H9 (cell line): ENCODE results near the gene BFSP1. TPM values are rescaled to one million over a fixed set of nuclear protein-coding genes. Genes with fewer than 3 reads are reported as not detected.

Experiments used
- DNase-seq: peaks from one replicate; pipeline ENCODE4 v3.0.0-alpha.2; 2017
- H2AFZ ChIP-seq: one replicate; pipeline ENCODE4 v1.6.1; 2013; ENCODE audit warnings: mild to moderate bottlenecking, low read length, control low read depth, moderate library complexity
- H2AK5ac ChIP-seq: 2 replicates; pipeline ENCODE4 v1.6.1; 2013; ENCODE audit warnings: low read length, control low read depth, mixed read lengths; ENCODE audit not compliant: insufficient read length
- H2BK120ac ChIP-seq: one replicate; pipeline ENCODE4 v1.6.1; 2013; ENCODE audit warnings: low read depth, mild to moderate bottlenecking, low read length, control low read depth, inconsistent platforms; ENCODE audit not compliant: poor library complexity, severe bottlenecking
- H2BK12ac ChIP-seq: 2 replicates; pipeline ENCODE4 v1.6.1; 2013; ENCODE audit warnings: low read length, control low read depth, mixed read lengths, low read depth; ENCODE audit not compliant: insufficient read length
- H2BK15ac ChIP-seq: 2 replicates; pipeline ENCODE4 v1.6.1; 2013; ENCODE audit warnings: low read depth, low read length, control low read depth
- H2BK20ac ChIP-seq: one replicate; pipeline ENCODE4 v1.6.1; 2013; ENCODE audit warnings: low read depth, mild to moderate bottlenecking, low read length, control low read depth, inconsistent platforms; ENCODE audit not compliant: poor library complexity, severe bottlenecking
- H2BK5ac ChIP-seq: 2 replicates; pipeline ENCODE4 v1.6.1; 2013; ENCODE audit warnings: low read length, control low read depth, mixed read lengths; ENCODE audit not compliant: insufficient read length
- H3K14ac ChIP-seq: 2 replicates; pipeline ENCODE4 v1.6.1; 2013; ENCODE audit warnings: low read length, control low read depth; ENCODE audit not compliant: insufficient read depth
- H3K18ac ChIP-seq: 2 replicates; pipeline ENCODE4 v1.6.1; 2013; ENCODE audit warnings: low read depth, mild to moderate bottlenecking, mixed read lengths, low read length, control low read depth; ENCODE audit not compliant: insufficient read length
- H3K23ac ChIP-seq: 2 replicates; pipeline ENCODE4 v1.6.1; 2013; ENCODE audit warnings: low read length, control low read depth, mixed read lengths, low read depth; ENCODE audit not compliant: insufficient read length
- H3K23me2 ChIP-seq: 2 replicates; pipeline ENCODE4 v1.6.1; 2013; ENCODE audit warnings: low read depth, mild to moderate bottlenecking, mixed read lengths, low read length, control low read depth; ENCODE audit not compliant: insufficient read length, poor library complexity, severe bottlenecking
- H3K27ac ChIP-seq: 2 replicates; pipeline ENCODE4 v1.5.1; 2013; ENCODE audit warnings: low read length, control low read depth, mixed read lengths, low read depth; ENCODE audit not compliant: insufficient read length
- H3K27me3 ChIP-seq: 2 replicates; pipeline ENCODE4 v1.6.1; 2013; ENCODE audit warnings: low read length, control low read depth, inconsistent platforms; ENCODE audit not compliant: insufficient read depth
- H3K4ac ChIP-seq: 2 replicates; pipeline ENCODE4 v1.6.1; 2013; ENCODE audit warnings: low read depth, mild to moderate bottlenecking, control low read depth, inconsistent platforms, low read length, moderate library complexity
- H3K4me1 ChIP-seq: 2 replicates; pipeline ENCODE4 v1.6.1; 2013; ENCODE audit warnings: low read length, control low read depth, inconsistent platforms; ENCODE audit not compliant: insufficient read depth
- H3K4me2 ChIP-seq: 2 replicates; pipeline ENCODE4 v1.6.1; 2013; ENCODE audit warnings: low read length, control low read depth, mixed read lengths; ENCODE audit not compliant: insufficient read length, insufficient read depth
- H3K56ac ChIP-seq: 2 replicates; pipeline ENCODE4 v1.6.1; 2013; ENCODE audit warnings: low read depth, mild to moderate bottlenecking, mixed read lengths, low read length, control low read depth; ENCODE audit not compliant: insufficient read length
- H3K79me1 ChIP-seq: 2 replicates; pipeline ENCODE4 v1.6.1; 2013; ENCODE audit warnings: low read depth, mild to moderate bottlenecking, moderate library complexity, low read length, control low read depth, inconsistent platforms; ENCODE audit not compliant: insufficient read depth, poor library complexity, severe bottlenecking
- H3K79me2 ChIP-seq: 2 replicates; pipeline ENCODE4 v1.6.1; 2013; ENCODE audit warnings: low read length, control low read depth, inconsistent platforms; ENCODE audit not compliant: insufficient read depth
- H3K9ac ChIP-seq: 2 replicates; pipeline ENCODE4 v1.6.1; 2013; ENCODE audit warnings: low read length, control low read depth, mixed read lengths; ENCODE audit not compliant: insufficient read length; ENCODE audit errors: extremely low read depth
- H3K9me3 ChIP-seq: one replicate; pipeline ENCODE4 v1.6.1; 2013; ENCODE audit warnings: low read depth, low read length, inconsistent platforms; ENCODE audit not compliant: control insufficient read depth
- H3T11ph ChIP-seq: one replicate; pipeline ENCODE4 v1.6.1; 2013; ENCODE audit warnings: mild to moderate bottlenecking, low read length, control low read depth, inconsistent platforms
- H4K20me1 ChIP-seq: one replicate; pipeline ENCODE4 v1.6.1; 2013; ENCODE audit not compliant: control insufficient read depth, insufficient read length, insufficient read depth
- H4K5ac ChIP-seq: 2 replicates; pipeline ENCODE4 v1.6.1; 2013; ENCODE audit warnings: low read depth, mild to moderate bottlenecking, mixed read lengths, low read length, control low read depth; ENCODE audit not compliant: insufficient read length
- H4K8ac ChIP-seq: replicated peaks from 2 replicates; pipeline ENCODE4 v1.6.1; 2013; ENCODE audit warnings: low read length, control low read depth, mixed read lengths, low read depth; ENCODE audit not compliant: insufficient read length
- H4K91ac ChIP-seq: 2 replicates; pipeline ENCODE4 v1.6.1; 2013; ENCODE audit warnings: low read depth, mild to moderate bottlenecking, moderate library complexity, mixed read lengths, low read length, control low read depth; ENCODE audit not compliant: insufficient read length
- H3K27ac Mint-ChIP-seq, 3 experiments: 2 replicates in 2 of 3; 3 replicates in 1 of 3; pipeline ENCODE4 v1.8.0; 2020 to 2021; ENCODE audit warnings: mixed read lengths in 3 of 3, mild to moderate bottlenecking in 1 of 3, moderate library complexity in 1 of 3
- H3K27me3 Mint-ChIP-seq: 2 replicates; pipeline ENCODE4 v1.8.0; 2021; ENCODE audit warnings: low read depth, mild to moderate bottlenecking, moderate library complexity, mixed read lengths
- H3K36me3 Mint-ChIP-seq, 3 experiments: 2 replicates in 2 of 3; 3 replicates in 1 of 3; pipeline ENCODE4 v1.8.0; 2020 to 2021; ENCODE audit warnings: low read depth in 3 of 3, mixed read lengths in 3 of 3; ENCODE audit not compliant: insufficient read depth in 1 of 3
- H3K4me1 Mint-ChIP-seq, 2 experiments: 2 replicates each; pipeline ENCODE4 v1.8.0; 2020; ENCODE audit warnings: mixed read lengths in 2 of 2
- H3K4me3 Mint-ChIP-seq, 2 experiments: 2 replicates in 1 of 2; 3 replicates in 1 of 2; pipeline ENCODE4 v1.8.0; 2020 to 2021; ENCODE audit warnings: mild to moderate bottlenecking in 2 of 2, mixed read lengths in 2 of 2, moderate library complexity in 1 of 2
- H3K9me3 Mint-ChIP-seq, 2 experiments: 2 replicates in 1 of 2; 3 replicates in 1 of 2; pipeline ENCODE4 v1.8.0; 2020; ENCODE audit warnings: mild to moderate bottlenecking in 2 of 2, mixed read lengths in 2 of 2, moderate library complexity in 1 of 2
- CTCF ChIP-seq: fragments of 200-600 bp; sonication (generic); conservative IDR thresholded peaks from 3 replicates; pipeline ENCODE4 v1.8.0; 2021; ENCODE audit warnings: antibody characterized with exemption, mild to moderate bottlenecking
- WGBS: extraction: QIAGEN DNeasy Blood & Tissue Kit; methylation state at CpG from one replicate; pipeline ENCODE4 v1.1.7; 2013; ENCODE audit warnings: missing lambda C conversion rate, low lambda C conversion rate, mixed read lengths; ENCODE audit not compliant: insufficient read length; ENCODE audit errors: extremely low coverage; 5-methylcytosine and 5-hydroxymethylcytosine counted together
- total RNA-seq: library from RNA; stranded (reverse); gene quantifications from 2 replicates; pipeline ENCODE4 v1.2.1, GENCODE V29; 2021

Gene BFSP1
- total RNA-seq, 1 experiment from 2014 or later: 9.4 TPM

GRCh38 chr20:17445543-17445942, 85.6 kb downstream of the BFSP1 start:
- no peaks in the 10 kb centered on the region for H3K4me1 ChIP-seq
- H3K23me2 ChIP-seq: no peaks in the 10 kb centered on the region
- Mint-ChIP-seq H3K4me3 (no peak overlapping the region), H3K4me1 (no peaks in the 10 kb centered on the region), H3K36me3 (no peaks in the 10 kb centered on the region), H3K27ac (no peak overlapping the region), H3K9me3 (peaks cover 0 to 3% of the 10 kb centered on the region in 2 experiments; a peak in 1 of 5 replicates), H3K27me3 (peaks cover 11% of the 10 kb centered on the region)
- H3K27ac ChIP-seq: no peak overlapping the region
- no peak overlapping the region for H2AFZ ChIP-seq
- H2BK5ac ChIP-seq: no peak overlapping the region
- no peak overlapping the region for H3T11ph ChIP-seq
- no peak overlapping the region for H3K56ac ChIP-seq
- H3K4me2 ChIP-seq: no peak overlapping the region
- no CpG with 5 or more reads among the region's 13 CpGs for WGBS
- H3K9ac ChIP-seq: no peak overlapping the region
- no peak overlapping the region for H4K5ac ChIP-seq
- no peaks in the 10 kb centered on the region for H4K20me1 ChIP-seq
- H3K79me1 ChIP-seq: no peaks in the 10 kb centered on the region
- H4K8ac ChIP-seq: no peak overlapping the region
- no peak for TF ChIP-seq CTCF
- H3K9me3 ChIP-seq: no peaks in the 10 kb centered on the region
- H2BK20ac ChIP-seq: no peak overlapping the region
- no peak overlapping the region for H2BK12ac ChIP-seq
- H3K27me3 ChIP-seq: no peaks in the 10 kb centered on the region
- H2BK120ac ChIP-seq: no peak overlapping the region
- H3K79me2 ChIP-seq: no peaks in the 10 kb centered on the region
- H3K4ac ChIP-seq: no peak overlapping the region
- no peak overlapping the region; the same call in 1 of the 2 replicates for H3K14ac ChIP-seq
- H3K23ac ChIP-seq: no peak overlapping the region
- no peak for DNase-seq
- H4K91ac ChIP-seq: no peak overlapping the region
- no peak overlapping the region for H3K18ac ChIP-seq
- no peak overlapping the region for H2AK5ac ChIP-seq
- H2BK15ac ChIP-seq: no peak overlapping the region
